HG03159 (cell line): ENCODE results near the gene PCDHGB6.
A peak's percentile ranks its signal among the peaks of the same experiment; 100 is the strongest.
"Not testable (repeated sequence)": the region's sequence is repeated elsewhere in the genome, so short reads cannot be mapped to it uniquely, and the experiment has no call there.

Experiments used
- ATAC-seq: cut with Tn5 transposase; IDR thresholded peaks from one replicate; pipeline ENCODE4 v1.9.1; 2021; ENCODE audit warnings: mild to moderate bottlenecking, moderate library complexity; ENCODE audit not compliant: unreplicated experiment

The PCDHGB6 gene

DNA sequence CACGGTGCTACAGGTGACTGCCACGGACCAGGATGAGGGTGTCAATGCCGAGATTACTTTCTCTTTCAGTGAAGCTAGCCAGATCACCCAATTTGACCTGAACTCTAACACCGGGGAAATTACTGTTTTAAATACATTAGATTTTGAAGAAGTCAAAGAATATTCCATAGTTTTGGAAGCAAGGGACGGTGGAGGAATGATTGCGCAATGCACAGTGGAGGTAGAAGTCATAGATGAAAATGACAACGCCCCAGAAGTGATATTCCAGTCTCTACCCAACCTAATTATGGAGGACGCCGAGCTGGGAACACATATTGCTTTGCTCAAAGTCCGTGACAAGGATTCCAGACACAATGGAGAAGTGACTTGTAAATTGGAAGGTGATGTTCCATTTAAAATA, 19.2 kb upstream of the PCDHGB6 start:
- no peak for ATAC-seq

DNA sequence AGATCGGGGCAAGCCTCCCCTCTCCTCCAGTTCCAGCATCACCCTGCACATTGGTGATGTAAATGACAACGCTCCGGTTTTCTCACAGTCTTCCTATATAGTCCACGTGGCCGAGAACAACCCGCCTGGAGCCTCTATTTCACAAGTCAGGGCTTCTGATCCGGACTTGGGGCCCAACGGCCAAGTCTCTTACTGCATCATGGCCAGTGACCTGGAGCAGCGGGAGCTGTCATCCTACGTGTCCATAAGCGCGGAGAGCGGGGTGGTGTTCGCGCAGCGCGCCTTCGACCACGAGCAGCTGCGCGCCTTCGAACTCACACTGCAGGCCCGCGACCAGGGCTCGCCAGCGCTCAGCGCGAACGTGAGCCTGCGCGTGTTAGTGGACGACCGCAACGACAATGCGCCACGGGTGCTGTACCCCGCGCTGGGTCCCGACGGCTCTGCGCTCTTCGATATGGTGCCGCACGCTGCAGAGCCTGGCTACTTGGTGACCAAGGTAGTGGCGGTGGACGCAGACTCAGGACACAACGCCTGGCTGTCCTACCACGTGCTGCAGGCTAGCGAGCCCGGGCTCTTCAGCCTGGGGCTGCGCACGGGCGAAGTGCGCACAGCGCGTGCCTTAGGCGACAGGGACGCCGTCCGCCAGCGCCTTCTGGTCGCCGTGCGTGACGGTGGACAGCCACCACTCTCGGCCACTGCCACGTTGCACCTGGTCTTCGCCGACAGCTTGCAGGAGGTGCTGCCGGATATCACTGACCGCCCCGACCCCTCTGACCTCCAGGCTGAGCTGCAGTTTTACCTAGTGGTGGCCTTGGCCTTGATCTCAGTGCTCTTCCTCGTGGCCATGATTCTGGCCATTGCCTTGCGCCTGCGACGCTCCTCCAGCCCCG, 18.4 kb upstream of the PCDHGB6 start:
- no peak for ATAC-seq

DNA sequence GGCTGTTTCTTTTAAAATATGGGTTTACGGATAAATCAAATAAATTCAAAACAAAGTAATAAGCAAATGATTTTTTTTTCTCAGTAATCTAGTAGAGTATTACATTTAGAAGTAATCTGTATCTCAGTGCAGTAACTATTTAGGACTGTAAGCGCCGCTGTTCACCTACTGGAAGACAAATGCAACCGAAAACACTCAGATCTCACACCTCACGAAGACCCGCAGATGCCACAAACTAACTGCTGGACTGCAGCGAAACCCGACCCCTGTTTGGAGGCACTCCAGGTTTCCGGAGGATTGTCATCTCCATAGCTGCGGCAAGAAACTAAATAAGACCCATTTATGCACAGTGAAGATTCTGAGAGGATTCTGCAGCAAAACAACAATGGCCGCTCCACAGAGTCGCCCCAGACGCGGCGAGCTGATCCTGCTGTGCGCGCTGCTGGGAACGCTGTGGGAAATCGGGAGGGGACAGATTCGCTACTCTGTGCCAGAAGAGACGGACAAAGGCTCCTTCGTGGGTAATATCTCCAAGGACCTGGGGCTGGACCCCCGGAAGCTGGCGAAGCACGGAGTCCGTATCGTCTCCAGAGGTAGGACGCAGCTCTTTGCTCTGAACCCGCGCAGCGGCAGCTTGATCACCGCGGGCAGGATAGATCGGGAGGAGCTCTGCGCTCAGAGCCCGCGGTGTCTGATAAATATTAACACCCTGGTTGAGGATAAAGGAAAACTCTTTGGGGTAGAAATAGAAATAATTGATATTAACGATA, 15.2 kb upstream of the PCDHGB6 start, which contains the start of gene PCDHGA8:
Gene PCDHGA8, plus strand, starts transcription at position 205 of the 770 bp plus-strand sequence. Its CDS starts 181 bp downstream, at position 386.
- no peak for ATAC-seq

DNA sequence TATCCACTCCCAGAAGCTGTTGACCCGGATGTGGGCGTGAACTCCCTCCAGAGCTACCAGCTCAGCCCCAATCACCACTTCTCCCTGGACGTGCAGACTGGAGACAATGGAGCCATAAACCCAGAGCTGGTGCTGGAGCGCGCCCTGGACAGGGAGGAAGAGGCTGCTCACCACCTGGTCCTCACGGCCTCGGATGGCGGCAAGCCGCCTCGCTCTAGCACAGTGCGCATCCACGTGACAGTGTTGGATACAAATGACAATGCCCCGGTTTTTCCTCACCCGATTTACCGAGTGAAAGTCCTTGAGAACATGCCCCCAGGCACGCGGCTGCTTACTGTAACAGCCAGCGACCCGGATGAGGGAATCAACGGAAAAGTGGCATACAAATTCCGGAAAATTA, 14.6 kb upstream of the PCDHGB6 start:
- ATAC-seq = no peak

DNA sequence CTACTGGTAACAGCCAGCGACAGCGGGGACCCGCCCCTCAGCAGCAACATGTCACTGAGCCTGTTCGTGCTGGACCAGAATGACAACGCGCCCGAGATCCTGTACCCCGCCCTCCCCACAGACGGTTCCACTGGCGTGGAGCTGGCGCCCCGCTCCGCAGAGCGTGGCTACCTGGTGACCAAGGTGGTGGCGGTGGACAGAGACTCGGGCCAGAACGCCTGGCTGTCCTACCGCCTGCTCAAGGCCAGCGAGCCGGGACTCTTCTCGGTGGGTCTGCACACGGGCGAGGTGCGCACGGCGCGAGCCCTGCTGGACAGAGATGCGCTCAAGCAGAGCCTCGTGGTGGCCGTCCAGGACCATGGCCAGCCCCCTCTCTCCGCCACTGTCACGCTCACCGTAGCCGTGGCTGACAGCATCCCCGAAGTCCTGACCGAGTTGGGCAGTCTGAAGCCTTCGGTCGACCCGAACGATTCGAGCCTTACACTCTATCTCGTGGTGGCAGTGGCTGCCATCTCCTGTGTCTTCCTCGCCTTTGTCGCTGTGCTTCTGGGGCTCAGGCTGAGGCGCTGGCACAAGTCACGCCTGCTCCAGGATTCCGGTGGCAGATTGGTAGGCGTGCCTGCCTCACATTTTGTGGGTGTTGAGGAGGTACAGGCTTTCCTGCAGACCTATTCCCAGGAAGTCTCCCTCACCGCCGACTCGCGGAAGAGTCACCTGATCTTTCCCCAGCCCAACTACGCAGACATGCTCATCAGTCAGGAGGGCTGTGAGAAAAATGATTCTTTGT, 13.2 kb upstream of the PCDHGB6 start:
- ATAC-seq = not testable (repeated sequence)

DNA sequence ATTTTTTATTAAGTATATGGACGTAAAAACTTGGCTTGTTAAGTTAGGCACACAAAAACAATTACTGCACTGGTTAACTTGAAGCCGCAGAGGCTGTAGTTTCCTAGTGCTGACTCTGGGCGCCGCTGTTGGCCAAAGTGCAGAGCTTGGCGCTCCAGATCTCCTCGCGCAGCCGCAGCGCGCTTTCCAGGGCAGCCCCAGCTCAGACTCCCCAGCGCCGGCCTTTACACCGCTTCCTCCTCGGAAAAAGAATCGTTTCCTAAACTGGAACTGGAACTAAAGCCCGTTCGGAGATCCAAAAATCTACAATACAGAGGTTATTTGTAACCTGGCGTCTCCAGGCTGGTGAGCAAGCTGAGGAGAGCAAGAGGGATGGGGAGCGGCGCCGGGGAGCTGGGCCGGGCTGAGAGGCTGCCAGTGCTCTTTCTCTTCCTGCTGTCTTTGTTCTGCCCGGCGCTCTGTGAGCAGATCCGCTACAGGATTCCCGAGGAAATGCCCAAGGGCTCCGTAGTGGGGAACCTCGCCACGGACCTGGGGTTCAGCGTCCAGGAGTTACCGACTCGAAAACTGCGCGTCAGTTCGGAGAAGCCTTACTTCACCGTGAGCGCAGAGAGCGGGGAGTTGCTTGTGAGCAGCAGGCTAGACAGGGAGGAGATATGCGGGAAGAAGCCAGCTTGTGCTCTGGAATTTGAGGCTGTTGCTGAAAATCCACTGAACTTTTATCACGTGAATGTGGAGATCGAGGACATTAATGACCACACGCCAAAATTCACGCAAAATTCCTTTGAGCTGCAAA, 9.9 kb upstream of the PCDHGB6 start, which contains the start of gene PCDHGB5:
Gene PCDHGB5, plus strand, starts transcription at position 192 of the 796 bp plus-strand sequence. Its CDS starts 181 bp downstream, at position 373.
- ATAC-seq = peak; percentile 92

DNA sequence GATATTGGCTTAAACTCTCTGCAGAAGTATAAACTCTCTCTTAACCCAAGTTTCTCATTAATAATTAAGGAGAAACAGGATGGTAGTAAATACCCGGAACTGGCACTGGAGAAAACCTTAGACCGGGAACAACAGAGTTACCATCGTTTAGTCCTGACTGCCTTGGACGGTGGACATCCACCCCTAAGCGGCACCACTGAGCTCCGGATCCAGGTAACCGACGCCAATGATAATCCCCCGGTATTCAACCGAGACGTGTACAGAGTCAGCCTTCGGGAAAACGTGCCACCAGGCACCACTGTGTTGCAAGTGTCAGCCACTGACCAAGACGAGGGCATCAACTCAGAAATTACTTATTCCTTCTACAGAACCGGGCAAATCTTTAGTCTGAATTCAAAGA, 9.2 kb upstream of the PCDHGB6 start:
- ATAC-seq = no peak

DNA sequence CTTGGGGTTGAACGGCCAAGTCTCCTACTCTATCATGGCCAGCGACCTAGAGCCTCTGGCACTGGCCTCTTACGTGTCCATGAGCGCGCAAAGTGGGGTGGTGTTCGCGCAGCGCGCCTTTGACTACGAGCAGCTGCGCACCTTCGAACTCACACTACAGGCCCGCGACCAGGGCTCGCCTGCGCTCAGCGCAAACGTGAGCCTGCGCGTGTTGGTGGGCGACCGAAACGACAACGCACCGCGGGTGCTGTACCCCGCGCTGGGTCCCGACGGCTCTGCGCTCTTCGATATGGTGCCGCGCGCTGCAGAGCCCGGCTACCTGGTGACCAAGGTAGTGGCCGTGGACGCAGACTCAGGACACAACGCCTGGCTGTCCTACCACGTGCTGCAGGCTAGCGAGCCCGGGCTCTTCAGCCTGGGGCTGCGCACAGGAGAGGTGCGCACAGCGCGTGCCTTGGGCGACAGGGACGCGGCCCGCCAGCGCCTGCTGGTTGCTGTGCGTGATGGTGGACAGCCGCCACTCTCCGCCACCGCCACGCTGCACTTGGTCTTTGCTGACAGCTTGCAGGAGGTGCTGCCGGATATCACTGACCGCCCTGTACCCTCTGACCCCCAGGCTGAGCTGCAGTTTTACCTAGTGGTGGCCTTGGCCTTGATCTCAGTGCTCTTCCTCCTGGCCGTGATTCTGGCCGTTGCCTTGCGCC, 8.1 kb upstream of the PCDHGB6 start:
- ATAC-seq = no peak

DNA sequence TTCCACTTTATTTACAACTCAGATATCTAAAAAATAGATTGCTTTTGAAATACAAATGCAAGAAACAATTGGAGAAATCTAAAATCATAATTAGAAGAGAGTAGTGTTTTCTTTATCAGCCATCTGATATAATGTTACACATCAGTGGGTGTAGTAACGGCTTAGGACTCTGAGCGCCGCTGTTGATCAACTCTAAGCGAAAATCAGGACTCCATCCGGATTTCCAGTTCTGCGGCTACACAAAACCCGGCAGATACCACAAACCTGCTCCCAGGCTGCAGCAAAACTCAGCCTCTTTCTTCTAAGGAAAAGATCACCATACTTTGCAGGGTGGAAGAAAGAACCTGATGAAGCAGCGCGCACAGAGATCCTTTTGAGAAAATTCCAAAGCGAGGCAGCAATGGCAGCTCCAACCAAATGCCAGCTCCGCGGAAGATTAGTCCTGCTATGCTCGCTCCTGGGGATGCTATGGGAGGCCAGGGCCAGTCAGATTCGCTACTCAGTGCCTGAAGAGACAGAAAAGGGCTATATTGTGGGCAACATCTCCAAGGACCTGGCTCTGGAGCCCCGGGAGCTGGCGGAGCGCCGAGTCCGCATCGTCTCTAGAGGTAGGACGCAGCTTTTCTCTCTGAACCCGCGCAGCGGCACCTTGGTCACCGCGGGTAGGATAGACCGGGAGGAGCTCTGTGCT, 5.1 kb upstream of the PCDHGB6 start, which contains the start of gene PCDHGA9:
Gene PCDHGA9, plus strand, starts transcription at position 226 of the 691 bp plus-strand sequence. Its CDS starts 175 bp downstream, at position 401.
- ATAC-seq = no peak

DNA sequence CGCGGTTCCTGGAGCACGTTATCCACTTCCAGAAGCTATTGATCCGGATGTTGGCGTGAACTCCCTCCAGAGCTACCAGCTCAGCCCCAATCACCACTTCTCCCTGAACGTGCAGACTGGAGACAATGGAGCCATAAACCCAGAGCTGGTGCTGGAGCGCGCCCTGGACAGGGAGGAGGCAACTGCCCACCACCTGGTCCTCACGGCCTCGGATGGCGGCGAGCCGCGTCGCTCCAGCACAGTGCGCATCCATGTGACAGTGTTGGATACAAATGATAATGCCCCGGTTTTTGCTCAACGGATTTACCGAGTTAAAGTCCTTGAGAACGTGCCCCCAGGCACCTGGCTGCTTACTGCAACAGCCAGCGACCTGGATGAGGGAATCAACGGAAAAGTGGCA, 4.4 kb upstream of the PCDHGB6 start:
- no peak for ATAC-seq

DNA sequence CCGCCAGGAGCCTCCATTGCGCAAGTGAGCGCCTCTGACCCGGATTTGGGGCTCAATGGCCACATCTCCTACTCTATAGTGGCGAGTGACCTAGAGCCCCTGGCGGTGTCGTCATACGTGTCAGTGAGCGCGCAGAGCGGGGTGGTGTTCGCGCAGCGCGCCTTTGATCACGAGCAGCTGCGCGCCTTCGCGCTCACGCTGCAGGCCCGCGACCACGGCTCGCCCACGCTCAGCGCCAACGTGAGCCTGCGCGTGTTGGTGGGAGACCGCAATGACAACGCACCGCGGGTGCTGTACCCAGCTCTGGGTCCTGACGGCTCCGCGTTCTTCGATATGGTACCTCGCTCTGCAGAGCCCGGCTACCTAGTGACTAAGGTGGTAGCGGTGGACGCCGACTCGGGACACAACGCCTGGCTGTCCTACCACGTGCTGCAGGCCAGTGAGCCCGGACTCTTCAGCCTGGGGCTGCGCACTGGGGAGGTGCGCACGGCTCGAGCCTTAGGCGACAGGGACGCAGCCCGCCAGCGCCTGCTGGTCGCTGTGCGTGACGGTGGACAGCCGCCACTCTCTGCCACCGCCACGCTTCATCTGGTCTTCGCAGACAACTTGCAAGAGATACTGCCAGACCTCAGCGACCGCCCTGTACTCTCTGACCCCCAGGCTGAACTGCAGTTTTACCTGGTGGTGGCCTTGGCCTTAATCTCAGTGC, 1.9 kb downstream of the PCDHGB6 start:
- no peak for ATAC-seq

DNA sequence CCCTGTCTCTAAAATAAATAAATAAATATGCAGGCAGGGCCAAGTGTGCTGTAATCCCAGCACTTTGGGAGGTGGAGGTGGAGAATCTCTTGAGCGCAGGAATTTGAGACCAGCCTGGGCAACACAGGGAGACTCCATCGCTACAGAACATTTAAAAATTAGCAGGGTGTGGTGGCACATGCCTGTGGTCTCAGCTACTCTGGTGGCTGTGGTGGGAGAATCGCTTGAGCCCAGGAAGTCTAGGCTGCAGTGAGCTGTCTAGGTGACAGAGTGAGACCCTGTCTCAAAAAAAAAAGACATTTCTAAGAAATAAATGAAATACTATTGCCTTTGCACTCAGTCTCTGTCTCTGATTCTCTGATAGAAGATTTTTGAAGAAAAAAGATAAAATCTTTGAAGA, 3.8 kb downstream of the PCDHGB6 start:
- no peak for ATAC-seq

DNA sequence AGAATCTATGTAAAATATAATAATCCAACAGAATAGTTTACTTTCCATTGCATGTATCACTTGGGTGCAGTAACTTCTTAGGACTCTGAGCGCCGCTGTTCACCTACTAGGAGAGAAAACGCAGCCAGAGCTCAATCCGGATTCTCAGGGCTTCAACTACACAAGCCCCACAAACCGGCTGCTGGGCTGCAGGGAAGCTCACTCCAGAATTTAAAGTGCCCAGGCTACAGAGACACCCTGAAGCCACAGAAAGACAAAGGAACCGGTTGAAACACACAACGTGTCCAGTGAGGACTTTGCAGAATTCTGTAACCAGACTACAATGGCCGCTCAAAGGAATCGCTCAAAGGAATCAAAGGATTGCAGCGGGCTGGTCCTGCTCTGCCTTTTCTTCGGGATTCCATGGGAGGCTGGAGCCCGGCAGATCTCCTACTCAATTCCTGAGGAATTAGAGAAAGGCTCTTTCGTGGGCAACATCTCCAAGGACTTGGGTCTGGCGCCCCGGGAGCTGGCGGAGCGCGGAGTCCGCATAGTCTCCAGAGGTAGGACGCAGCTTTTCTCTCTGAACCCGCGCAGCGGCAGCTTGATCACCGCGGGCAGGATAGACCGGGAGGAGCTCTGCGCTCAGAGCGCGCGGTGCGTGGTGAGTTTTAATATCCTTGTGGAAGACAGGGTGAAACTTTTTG, 5.2 kb downstream of the PCDHGB6 start, which contains the start of gene PCDHGA10:
Gene PCDHGA10, plus strand, starts transcription at position 134 of the 686 bp plus-strand sequence. Its CDS starts 189 bp downstream, at position 323.
- peak; percentile 76 for ATAC-seq

DNA sequence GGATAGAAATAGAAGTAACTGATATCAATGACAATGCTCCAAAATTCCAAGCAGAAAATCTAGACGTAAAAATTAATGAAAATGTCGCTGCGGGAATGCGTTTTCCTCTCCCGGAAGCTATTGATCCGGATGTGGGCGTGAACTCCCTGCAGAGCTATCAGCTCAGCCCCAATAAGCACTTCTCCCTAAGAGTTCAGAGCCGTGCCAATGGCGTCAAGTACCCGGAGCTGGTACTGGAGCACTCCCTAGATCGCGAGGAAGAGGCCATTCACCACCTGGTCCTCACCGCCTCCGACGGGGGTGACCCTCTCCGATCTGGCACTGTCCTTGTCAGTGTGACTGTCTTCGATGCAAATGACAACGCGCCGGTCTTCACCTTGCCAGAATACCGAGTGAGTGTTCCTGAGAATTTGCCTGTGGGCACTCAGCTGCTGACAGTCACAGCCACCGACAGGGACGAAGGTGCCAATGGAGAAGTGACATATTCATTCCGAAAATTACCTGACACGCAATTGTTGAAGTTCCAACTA, 5.8 kb downstream of the PCDHGB6 start:
- ATAC-seq = no peak

DNA sequence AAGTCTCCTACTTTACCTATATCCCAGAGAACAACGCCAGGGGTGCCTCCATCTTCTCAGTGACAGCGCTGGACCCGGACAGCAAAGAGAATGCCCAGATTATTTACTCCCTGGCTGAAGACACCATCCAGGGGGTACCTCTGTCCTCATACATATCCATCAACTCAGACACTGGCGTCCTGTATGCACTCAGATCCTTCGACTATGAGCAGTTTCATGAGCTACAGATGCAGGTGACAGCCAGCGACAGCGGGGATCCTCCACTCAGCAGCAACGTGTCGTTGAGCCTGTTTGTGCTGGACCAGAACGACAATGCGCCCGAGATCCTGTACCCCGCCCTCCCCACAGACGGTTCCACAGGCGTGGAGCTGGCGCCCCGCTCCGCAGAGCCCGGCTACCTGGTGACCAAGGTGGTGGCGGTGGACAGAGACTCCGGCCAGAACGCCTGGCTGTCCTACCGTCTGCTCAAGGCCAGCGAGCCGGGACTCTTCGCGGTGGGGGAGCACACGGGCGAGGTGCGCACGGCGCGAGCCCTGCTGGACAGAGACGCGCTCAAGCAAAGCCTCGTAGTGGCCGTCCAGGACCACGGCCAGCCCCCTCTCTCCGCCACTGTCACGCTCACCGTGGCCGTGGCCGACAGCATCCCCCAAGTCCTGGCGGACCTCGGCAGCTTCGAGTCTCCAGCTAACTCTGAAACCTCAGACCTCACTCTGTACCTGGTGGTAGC, 6.9 kb downstream of the PCDHGB6 start:
- ATAC-seq = not testable (repeated sequence)

DNA sequence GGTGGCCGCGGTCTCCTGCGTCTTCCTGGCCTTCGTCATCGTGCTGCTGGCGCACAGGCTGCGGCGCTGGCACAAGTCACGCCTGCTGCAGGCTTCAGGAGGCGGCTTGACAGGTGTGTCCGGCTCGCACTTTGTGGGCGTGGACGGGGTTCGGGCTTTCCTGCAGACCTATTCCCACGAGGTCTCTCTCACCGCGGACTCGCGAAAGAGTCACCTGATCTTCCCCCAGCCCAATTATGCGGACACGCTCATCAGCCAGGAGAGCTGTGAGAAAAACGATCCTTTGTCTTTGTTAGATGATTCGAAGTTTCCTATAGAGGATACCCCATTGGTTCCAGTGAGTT, 7.4 kb downstream of the PCDHGB6 start:
- not testable (repeated sequence) for ATAC-seq
